Measurements from ENCODE around the gene LRIT2. TPM values are rescaled to one million over a fixed set of nuclear protein-coding genes. Genes with fewer than 3 reads are reported as not detected.

Gene LRIT2
- total RNA-seq, 1 donor from 2014 or later = not detected

- no peak for TF ChIP-seq CTCF (IDR thresholded peaks at IDR 0.05)
- no peak overlapping the region for H3K27ac ChIP-seq
- no peak overlapping the region for H3K4me3 ChIP-seq
- no peaks in the 10 kb centered on the region for H3K27me3 ChIP-seq
- no peak for DNase-seq
- intact Hi-C loops (cut with DNase I) = no loop called here
- peak; percentile 22 for ATAC-seq
- no peaks in the 10 kb centered on the region for H3K4me1 ChIP-seq
- no peaks in the 10 kb centered on the region for H3K36me3 ChIP-seq
- no peaks in the 10 kb centered on the region for H3K9me3 ChIP-seq
Measured at GRCh38 chr10:84179059-84179710, 46.2 kb downstream of the LRIT2 start.

- intact Hi-C loops (cut with DNase I) = no loop called here
- DNase-seq (no peak), ATAC-seq (no peak)
- H3K27ac ChIP-seq = no peak overlapping the region
- no peaks in the 10 kb centered on the region for H3K9me3 ChIP-seq
- H3K36me3 ChIP-seq = no peaks in the 10 kb centered on the region
- no peaks in the 10 kb centered on the region for H3K27me3 ChIP-seq
- no peak for TF ChIP-seq CTCF (IDR thresholded peaks at IDR 0.05)
- H3K4me1 ChIP-seq = no peaks in the 10 kb centered on the region
- H3K4me3 ChIP-seq = no peak overlapping the region
Measured at GRCh38 chr10:84178160-84178609, 47.2 kb downstream of the LRIT2 start.

- Histone ChIP-seq H3K4me1 (no peaks in the 10 kb centered on the region), H3K9me3 (no peaks in the 10 kb centered on the region), H3K27me3 (no peaks in the 10 kb centered on the region), H3K4me3 (no peak overlapping the region), H3K36me3 (no peaks in the 10 kb centered on the region), H3K27ac (no peak overlapping the region)
- TF ChIP-seq CTCF (IDR thresholded peaks at IDR 0.05) = no peak
- intact Hi-C loops (cut with DNase I) = no loop called here
- peak; percentile 63 for ATAC-seq
- DNase-seq = no peak
Measured at GRCh38 chr10:84177541-84178141, 47.7 kb downstream of the LRIT2 start.

GRCh38 chr10:84176836-84177474, 48.4 kb downstream of the LRIT2 start:
- H3K9me3 ChIP-seq = no peaks in the 10 kb centered on the region
- no peak for DNase-seq
- ATAC-seq = peak; percentile 6
- no peak overlapping the region for H3K27ac ChIP-seq
- H3K4me1 ChIP-seq = no peaks in the 10 kb centered on the region
- intact Hi-C loops (cut with DNase I) = no loop called here
- no peaks in the 10 kb centered on the region for H3K36me3 ChIP-seq
- no peak overlapping the region for H3K4me3 ChIP-seq
- H3K27me3 ChIP-seq = no peaks in the 10 kb centered on the region
- TF ChIP-seq CTCF (IDR thresholded peaks at IDR 0.05) = no peak

GRCh38 chr10:84176351-84176750, 49.0 kb downstream of the LRIT2 start:
- DNase-seq (no peak), ATAC-seq (no peak)
- intact Hi-C loops (cut with DNase I) = no loop called here

More at GRCh38 chr10:84176351-84176750, 49.0 kb downstream of the LRIT2 start:
- Histone ChIP-seq H3K4me3 (no peak overlapping the region), H3K36me3 (no peaks in the 10 kb centered on the region), H3K27me3 (no peaks in the 10 kb centered on the region), H3K27ac (no peak overlapping the region), H3K4me1 (no peaks in the 10 kb centered on the region), H3K9me3 (no peaks in the 10 kb centered on the region)
- no peak for TF ChIP-seq CTCF (IDR thresholded peaks at IDR 0.05)
